Measurements from ENCODE around the gene NFILZ.

DNA sequence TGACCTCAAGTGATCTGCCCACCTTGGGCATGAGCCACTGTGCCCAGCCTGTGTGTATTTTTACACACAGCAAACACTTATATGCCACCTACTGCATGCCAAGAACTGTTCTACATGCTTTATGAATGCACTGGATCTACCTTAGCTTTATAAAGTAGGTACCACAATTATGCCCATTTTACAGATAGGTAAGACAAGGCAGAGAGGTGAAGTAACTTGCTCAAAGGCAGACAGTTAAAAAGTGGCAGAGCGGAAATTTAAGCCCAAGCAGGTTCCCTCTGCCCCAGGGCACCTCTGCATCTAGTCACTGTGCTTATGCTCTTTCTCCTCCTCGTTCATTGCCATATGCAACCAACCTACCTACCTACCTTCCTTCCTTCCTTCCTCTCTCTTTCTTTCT lies 30.4 kb upstream of the NFILZ start:
- TF ChIP-seq, protein P1, sequence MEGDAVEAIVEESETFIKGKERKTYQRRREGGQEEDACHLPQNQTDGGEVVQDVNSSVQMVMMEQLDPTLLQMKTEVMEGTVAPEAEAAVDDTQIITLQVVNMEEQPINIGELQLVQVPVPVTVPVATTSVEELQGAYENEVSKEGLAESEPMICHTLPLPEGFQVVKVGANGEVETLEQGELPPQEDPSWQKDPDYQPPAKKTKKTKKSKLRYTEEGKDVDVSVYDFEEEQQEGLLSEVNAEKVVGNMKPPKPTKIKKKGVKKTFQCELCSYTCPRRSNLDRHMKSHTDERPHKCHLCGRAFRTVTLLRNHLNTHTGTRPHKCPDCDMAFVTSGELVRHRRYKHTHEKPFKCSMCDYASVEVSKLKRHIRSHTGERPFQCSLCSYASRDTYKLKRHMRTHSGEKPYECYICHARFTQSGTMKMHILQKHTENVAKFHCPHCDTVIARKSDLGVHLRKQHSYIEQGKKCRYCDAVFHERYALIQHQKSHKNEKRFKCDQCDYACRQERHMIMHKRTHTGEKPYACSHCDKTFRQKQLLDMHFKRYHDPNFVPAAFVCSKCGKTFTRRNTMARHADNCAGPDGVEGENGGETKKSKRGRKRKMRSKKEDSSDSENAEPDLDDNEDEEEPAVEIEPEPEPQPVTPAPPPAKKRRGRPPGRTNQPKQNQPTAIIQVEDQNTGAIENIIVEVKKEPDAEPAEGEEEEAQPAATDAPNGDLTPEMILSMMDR (IDR thresholded peaks at IDR 0.05; ENCODE audit: borderline replicate concordance, extremely low read depth, low read length, poor library complexity, severe bottlenecking): no peak
- no peak for TF ChIP-seq EZH2 (IDR thresholded peaks at IDR 0.05; ENCODE audit: borderline replicate concordance, low read depth, low read length, severe bottlenecking)

Measured in DND-41 (cell line).